ENCODE measurements around the gene KLF13.

GRCh38 chr15:31403606-31404005, 77.0 kb downstream of the KLF13 start:
- TF ChIP-seq CTCF (IDR thresholded peaks at IDR 0.05) (no peak), POLR2AphosphoS5 (IDR thresholded peaks at IDR 0.05; ENCODE audit: low read depth, low read length) (no peak)
